ENCODE data around the gene EBLN2. TPM values are rescaled to one million over a fixed set of nuclear protein-coding genes. Genes with fewer than 3 reads are reported as not detected.

EBLN2 gene
- total and polyA plus RNA-seq, 2 donors (not counting 3 experiments of a cell fraction or from before 2014, with no cell fraction given) = 2.5 to 7.3 TPM

DNA sequence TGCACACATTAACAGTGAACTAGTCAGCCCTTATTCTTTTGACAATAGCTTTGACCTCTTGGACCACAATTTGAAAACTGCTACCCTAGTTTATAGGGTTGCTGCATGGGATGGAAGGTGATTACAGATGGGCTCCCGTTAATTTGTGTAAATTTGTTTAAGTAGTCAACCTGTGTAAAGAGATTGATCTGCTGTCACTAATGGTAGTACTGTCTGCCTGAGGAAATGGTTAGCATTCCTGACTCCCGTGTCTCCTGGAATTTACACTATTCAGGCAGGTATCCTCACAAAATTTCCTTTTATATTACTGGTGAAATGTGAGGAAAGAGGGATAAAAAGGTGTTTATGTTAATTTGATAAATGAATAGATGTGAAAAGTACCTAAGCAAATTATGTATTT lies 15.3 kb upstream of the EBLN2 start:
- DNase-seq (ENCODE audit: low read depth, low spot score) = no peak
- no TSS peak for BruUV-seq (replicated peaks)
- no peak for TF ChIP-seq MAX (IDR thresholded peaks at IDR 0.05; ENCODE audit: insufficient read depth, insufficient read length)
- no peak for TF ChIP-seq EZH2 (IDR thresholded peaks at IDR 0.05; ENCODE audit: borderline replicate concordance, low read depth, low read length, severe bottlenecking)
- TF ChIP-seq POLR2AphosphoS5 (IDR thresholded peaks at IDR 0.05; ENCODE audit: insufficient read depth, low read depth, low read length) = no peak
- TF ChIP-seq MYC (IDR thresholded peaks at IDR 0.05; ENCODE audit: low read depth, low read length) = no peak
- TF ChIP-seq JUN (IDR thresholded peaks at IDR 0.05; ENCODE audit: borderline replicate concordance, insufficient read depth, insufficient read length, low read depth) = no peak
- TF ChIP-seq POLR2A (IDR thresholded peaks at IDR 0.05; ENCODE audit: low read depth, low read length) = no peak
- TF ChIP-seq FOS (IDR thresholded peaks at IDR 0.05; ENCODE audit: borderline replicate concordance, insufficient read depth, low read length) = no peak
- TF ChIP-seq CTCF (IDR thresholded peaks at IDR 0.05; ENCODE audit: extremely low read depth in 1 of 2, insufficient read depth in 1 of 2, low read depth in 1 of 2, low read length in 2 of 2) = no peak
- POLR2A ChIA-PET = no interaction called here
- H3K4me1 ChIP-seq (ENCODE audit: control insufficient read depth, extremely low read depth, insufficient read depth, low read length) = peaks cover 8% of the 10 kb centered on the region
- H3K79me2 ChIP-seq (ENCODE audit: control insufficient read depth, insufficient read depth, low read length) = peaks cover 98% of the 10 kb centered on the region
- FAIRE-seq = no peak
- H3K9me1 ChIP-seq (replicated peaks; ENCODE audit: control insufficient read depth, extremely low read depth, insufficient read depth, low read length) = no peaks in the 10 kb centered on the region
- no peak overlapping the region for H3K9ac ChIP-seq (replicated peaks; ENCODE audit: extremely low read depth, insufficient read depth, low read length)
- dilution Hi-C loops (cut with MboI; ENCODE audit: extremely low pct_ligation_motif_present, low sequenced_read_pairs) = no loop called here
- no peak overlapping the region for H3K4me2 ChIP-seq (ENCODE audit: insufficient read depth, low read length)
- no peaks in the 10 kb centered on the region for H3K9me3 ChIP-seq (replicated peaks; ENCODE audit: control insufficient read depth, insufficient read depth, low read length)
- no peak overlapping the region for H3K4me3 ChIP-seq (replicated peaks in 1 of 3; ENCODE audit: insufficient read depth in 1 of 3, low read depth in 1 of 3, low read length in 3 of 3)
- H3K36me3 ChIP-seq (ENCODE audit: control insufficient read depth in 2 of 2, extremely low read depth in 1 of 2, insufficient read depth in 2 of 2, low read length in 2 of 2) = no peaks in the 10 kb centered on the region
- no peak overlapping the region for H2AFZ ChIP-seq (ENCODE audit: low read depth, low read length)
- CTCF ChIA-PET = interaction anchor here (1.0 to 2.4 kb wide), 3 partner anchors 10 to 109 kb away, joined by 3 to 9 read pairs (median 3); no protein-coding TSS in a partner anchor
- H3K27me3 ChIP-seq (ENCODE audit: control insufficient read depth in 2 of 2, insufficient read depth in 2 of 2, low read length in 2 of 2) = no peaks in the 10 kb centered on the region
- H3K27ac ChIP-seq (ENCODE audit: insufficient read depth, low read depth, low read length) = no peak overlapping the region
- intact Hi-C loops (cut with micrococcal nuclease) = loop anchor here (1.0 kb wide), 1 partner anchor 9 kb away; no protein-coding TSS in a partner anchor
- peaks cover 21% of the 10 kb centered on the region for H4K20me1 ChIP-seq (replicated peaks; ENCODE audit: control insufficient read depth, extremely low read depth, insufficient read depth, low read length)
